ENCODE measurements around the gene NKAPD1.
"Not testable (repeated sequence)": the region's sequence is repeated elsewhere in the genome, so short reads cannot be mapped to it uniquely, and the experiment has no call there.

Gene NKAPD1

GRCh38 chr11:112073941-112074811, at the start of gene NKAPD1, which contains the start of gene PIH1D2:
Gene NKAPD1, plus strand, starts transcription at chr11:112074299. Its CDS starts 1,276 bp downstream, at chr11:112075575.
Gene PIH1D2, minus strand, starts transcription at chr11:112074017. Its CDS starts 843 bp downstream, at chr11:112073174.
- DNase-seq = peak; percentile 82

- DNase-seq = peak; percentile 84
Measured at GRCh38 chr11:112024773-112025678, 49.1 kb upstream of the NKAPD1 start, which contains the start of gene DLAT. Gene DLAT, plus strand, starts transcription at chr11:112025408. Its CDS starts 65 bp downstream, at chr11:112025473.

- DNase-seq = no peak
Measured at GRCh38 chr11:112025707-112026106, 48.4 kb upstream of the NKAPD1 start.

GRCh38 chr11:112026784-112027410, 47.2 kb upstream of the NKAPD1 start:
- DNase-seq = not testable (repeated sequence)

GRCh38 chr11:112029460-112029859, 44.6 kb upstream of the NKAPD1 start:
- DNase-seq = no peak

- DNase-seq = no peak
Measured at GRCh38 chr11:112033902-112034301, 40.2 kb upstream of the NKAPD1 start.

- no peak for DNase-seq
Measured at GRCh38 chr11:112037527-112037926, 36.6 kb upstream of the NKAPD1 start.

GRCh38 chr11:112042161-112042960, 31.7 kb upstream of the NKAPD1 start:
- DNase-seq = peak; percentile 57

- no peak for DNase-seq
Measured at GRCh38 chr11:112042961-112043304, 31.2 kb upstream of the NKAPD1 start.

- no peak for DNase-seq
Measured at GRCh38 chr11:112044961-112045360, 29.1 kb upstream of the NKAPD1 start.

- not testable (repeated sequence) for DNase-seq
Measured at GRCh38 chr11:112046647-112047046, 27.5 kb upstream of the NKAPD1 start.

- DNase-seq = not testable (repeated sequence)
Measured at GRCh38 chr11:112048256-112048655, 25.8 kb upstream of the NKAPD1 start.

- no peak for DNase-seq
Measured at GRCh38 chr11:112049777-112050176, 24.3 kb upstream of the NKAPD1 start.

- no peak for DNase-seq
Measured at GRCh38 chr11:112050721-112051120, 23.4 kb upstream of the NKAPD1 start.

- DNase-seq = no peak
Measured at GRCh38 chr11:112051768-112052167, 22.3 kb upstream of the NKAPD1 start.

GRCh38 chr11:112057170-112057569, 16.9 kb upstream of the NKAPD1 start:
- DNase-seq = no peak

GRCh38 chr11:112058103-112058502, 16.0 kb upstream of the NKAPD1 start:
- no peak for DNase-seq

GRCh38 chr11:112062923-112063322, 11.2 kb upstream of the NKAPD1 start:
- DNase-seq = no peak

GRCh38 chr11:112082729-112083128, 8.6 kb downstream of the NKAPD1 start:
- peak; percentile 90 for DNase-seq

- peak; percentile 28 for DNase-seq
Measured at GRCh38 chr11:112085822-112086421, 11.8 kb downstream of the NKAPD1 start.

GRCh38 chr11:112086422-112087191, 12.5 kb downstream of the NKAPD1 start, which contains the start of the genes SDHD and TIMM8B:
Gene SDHD, plus strand, starts transcription at chr11:112086873. Its CDS starts 35 bp downstream, at chr11:112086908.
Gene TIMM8B, minus strand, starts transcription at chr11:112086756. Its CDS starts 33 bp downstream, at chr11:112086723.
- DNase-seq = peak; percentile 98
